ENCODE measurements around the gene ZNF552.

ZNF552 gene

GRCh38 chr19:57788114-57788692 lies 26.5 kb downstream of the ZNF552 start:
- Histone ChIP-seq H3K4me2 (ENCODE audit: low read depth, low read length, poor library complexity, severe bottlenecking) (no peak overlapping the region), H3K27me3 (ENCODE audit: insufficient read depth, low read length, poor library complexity, severe bottlenecking) (no peaks in the 10 kb centered on the region), H3K9me2 (replicated peaks; ENCODE audit: low read depth, low read length) (no peaks in the 10 kb centered on the region), H3K36me3 (ENCODE audit: insufficient read depth, low read length) (peaks cover 4% of the 10 kb centered on the region; the same call in 1 of the 2 replicates), H3K9me3 (ENCODE audit: insufficient read depth, low read depth, low read length) (no peaks in the 10 kb centered on the region), H3F3A (ENCODE audit: low read depth) (no peaks in the 10 kb centered on the region), H3K9ac (ENCODE audit: low read depth, low read length, poor library complexity, severe bottlenecking) (no peak overlapping the region), H3K4me3 (ENCODE audit: low read length, poor library complexity, severe bottlenecking) (no peak overlapping the region), H2AFZ (ENCODE audit: low read length) (no peak overlapping the region), H3K4me1 (ENCODE audit: insufficient read depth, low read length, poor library complexity, severe bottlenecking) (no peaks in the 10 kb centered on the region), H3K79me2 (ENCODE audit: insufficient read depth, low read length) (0 out of 2 replicates have a peak, but pooled peaks cover 4% of the 10 kb centered on the region), H4K20me1 (ENCODE audit: insufficient read depth, low read length, poor library complexity, severe bottlenecking) (no peaks in the 10 kb centered on the region)
- no peak for TF ChIP-seq EZH2phosphoT487 (IDR thresholded peaks at IDR 0.05; ENCODE audit: borderline replicate concordance)
- no peak for TF ChIP-seq CTCF (conservative IDR thresholded peaks at IDR 0.05; ENCODE audit: low read length)

- no peak overlapping the region for H2AFZ ChIP-seq (ENCODE audit: low read length)
- H3K9me2 ChIP-seq (replicated peaks; ENCODE audit: low read depth, low read length), result no peaks in the 10 kb centered on the region
- H3K79me2 ChIP-seq (ENCODE audit: insufficient read depth, low read length), result 0 out of 2 replicates have a peak, but pooled peaks cover 4% of the 10 kb centered on the region
- H3K4me3 ChIP-seq (ENCODE audit: low read length, poor library complexity, severe bottlenecking), result no peak overlapping the region
- TF ChIP-seq CTCF (conservative IDR thresholded peaks at IDR 0.05; ENCODE audit: low read length) (no peak), EZH2phosphoT487 (IDR thresholded peaks at IDR 0.05; ENCODE audit: borderline replicate concordance) (no peak)
- no peaks in the 10 kb centered on the region for H3K27me3 ChIP-seq (ENCODE audit: insufficient read depth, low read length, poor library complexity, severe bottlenecking)
- H3F3A ChIP-seq (ENCODE audit: low read depth), result no peaks in the 10 kb centered on the region
- no peaks in the 10 kb centered on the region for H4K20me1 ChIP-seq (ENCODE audit: insufficient read depth, low read length, poor library complexity, severe bottlenecking)
- H3K9ac ChIP-seq (ENCODE audit: low read depth, low read length, poor library complexity, severe bottlenecking), result no peak overlapping the region
- H3K4me2 ChIP-seq (ENCODE audit: low read depth, low read length, poor library complexity, severe bottlenecking), result no peak overlapping the region
- H3K9me3 ChIP-seq (ENCODE audit: insufficient read depth, low read depth, low read length), result no peaks in the 10 kb centered on the region
- H3K4me1 ChIP-seq (ENCODE audit: insufficient read depth, low read length, poor library complexity, severe bottlenecking), result no peaks in the 10 kb centered on the region
- H3K36me3 ChIP-seq (ENCODE audit: insufficient read depth, low read length), result peaks cover 4% of the 10 kb centered on the region; the same call in 1 of the 2 replicates
These were observed 27.8 kb downstream of the ZNF552 start for GRCh38 chr19:57786906-57787305.

GRCh38 chr19:57786286-57786685 lies 28.4 kb downstream of the ZNF552 start:
- Histone ChIP-seq H3K4me1 (ENCODE audit: insufficient read depth, low read length, poor library complexity, severe bottlenecking) (no peaks in the 10 kb centered on the region), H3F3A (ENCODE audit: low read depth) (no peaks in the 10 kb centered on the region), H3K27me3 (ENCODE audit: insufficient read depth, low read length, poor library complexity, severe bottlenecking) (no peaks in the 10 kb centered on the region), H3K4me3 (ENCODE audit: low read length, poor library complexity, severe bottlenecking) (no peak overlapping the region), H3K79me2 (ENCODE audit: insufficient read depth, low read length) (0 out of 2 replicates have a peak, but pooled peaks cover 4% of the 10 kb centered on the region), H4K20me1 (ENCODE audit: insufficient read depth, low read length, poor library complexity, severe bottlenecking) (no peaks in the 10 kb centered on the region), H2AFZ (ENCODE audit: low read length) (no peak overlapping the region), H3K36me3 (ENCODE audit: insufficient read depth, low read length) (peaks cover 5% of the 10 kb centered on the region; the same call in 1 of the 2 replicates), H3K9me2 (replicated peaks; ENCODE audit: low read depth, low read length) (no peaks in the 10 kb centered on the region), H3K9me3 (ENCODE audit: insufficient read depth, low read depth, low read length) (no peaks in the 10 kb centered on the region; the same call in 1 of the 2 replicates), H3K4me2 (ENCODE audit: low read depth, low read length, poor library complexity, severe bottlenecking) (no peak overlapping the region), H3K9ac (ENCODE audit: low read depth, low read length, poor library complexity, severe bottlenecking) (no peak overlapping the region)
- TF ChIP-seq EZH2phosphoT487 (IDR thresholded peaks at IDR 0.05; ENCODE audit: borderline replicate concordance) (no peak), CTCF (conservative IDR thresholded peaks at IDR 0.05; ENCODE audit: low read length) (no peak)
